K562 (cell line): ENCODE results near the gene NDUFAF3. TPM values are rescaled to one million over a fixed set of nuclear protein-coding genes. Genes with fewer than 3 reads are reported as not detected.

ENCODE experiments used
- CHD1 ChIP-seq: fragments of 200-600 bp; sonication (generic); IDR thresholded peaks from one replicate; pipeline ENCODE4 v1.6.1; 2012; ENCODE audit warnings: mild to moderate bottlenecking, moderate library complexity, low read length, inconsistent platforms
- GATAD2B ChIP-seq: fragments of 450-650 bp; IDR thresholded peaks from 2 replicates; pipeline ENCODE4 v1.6.1; 2017; ENCODE audit warnings: mild to moderate bottlenecking, borderline replicate concordance
- HDAC6 ChIP-seq: IDR thresholded peaks from 2 replicates; pipeline ENCODE4 v1.6.1; 2012; ENCODE audit warnings: low read depth, mild to moderate bottlenecking, control low read depth, inconsistent platforms, low read length, moderate library complexity
- MAFK ChIP-seq: IDR thresholded peaks from 2 replicates; pipeline ENCODE4 v1.6.1; 2011; ENCODE audit warnings: low read length, improper control_type of control experiment
- MYBL2 ChIP-seq, 2 experiments: fragments of 450-650 bp in 1 of 2; sonication (generic) in 1 of 2; formaldehyde crosslinking in 1 of 2; IDR thresholded peaks; 2 replicates each; pipeline versions ENCODE4 v1.6.1 to v1.8.1; 2017 to 2022; ENCODE audit warnings: borderline replicate concordance in 1 of 2, inconsistent platforms in 1 of 2, low read depth in 1 of 2, mild to moderate bottlenecking in 1 of 2, missing genetic modification reagents in 1 of 2, moderate library complexity in 1 of 2
- SIX5 ChIP-seq, 2 experiments: IDR thresholded peaks; 2 replicates each; pipeline ENCODE4 v1.6.1; 2011; ENCODE audit warnings: low read length in 2 of 2, borderline replicate concordance in 1 of 2, low read depth in 1 of 2, mild to moderate bottlenecking in 1 of 2, moderate library complexity in 1 of 2; ENCODE audit not compliant: insufficient read depth in 1 of 2
- TCF3 ChIP-seq: sonication (generic); formaldehyde crosslinking; IDR thresholded peaks from 2 replicates; pipeline ENCODE4 v1.4.0; 2020; ENCODE audit warnings: mild to moderate bottlenecking, missing genetic modification reagents
- TCFL5 ChIP-seq: fragments of 250-450 bp; sonication (Bioruptor Pico); conservative IDR thresholded peaks from 2 replicates; pipeline ENCODE4 v1.6.1; 2021; ENCODE audit warnings: mild to moderate bottlenecking, moderate library complexity, matching md5 sums
- ZC3H8 ChIP-seq: fragments of 450-650 bp; IDR thresholded peaks from 2 replicates; pipeline ENCODE4 v1.6.1; 2017
- ZNF197 ChIP-seq: fragments of 200-800 bp; sonication (Bioruptor generic); IDR thresholded peaks from 2 replicates; pipeline ENCODE4 v1.6.1; 2016; ENCODE audit warnings: low read depth, missing genetic modification characterization, missing compliant biosample characterization
- polyA plus RNA-seq, 8 experiments: library from polyadenylated mRNA; depleted of rRNA in 4 of 8; stranded (reverse) in 5 of 8; unstranded in 3 of 8; fragments of >200 nt; fragmentation: Nextera tagmentation in 2 of 8; fragmentation: Illumina TruSeq in 1 of 8; extraction: Ambion mirVana in 2 of 8; extraction: Trizol in 1 of 8; gene quantifications; 2 replicates each; pipeline versions ENCODE4 v1.2.1 to v1.2.3, GENCODE V29; 2011 to 2014; ENCODE audit warnings: inconsistent platforms in 1 of 8, missing spikeins in 1 of 8
- total RNA-seq, 7 experiments: library from RNA; depleted of rRNA in 6 of 7; stranded (reverse); fragments of >200 nt in 6 of 7; fragmentation: Illumina TruSeq in 2 of 7; extraction: Trizol in 2 of 7; gene quantifications; 2 replicates each; pipeline versions ENCODE4 v1.2.1 to v1.2.3, GENCODE V29; 2011 to 2021; ENCODE audit warnings: low replicate concordance in 1 of 7
- TF ChIP-seq, protein P1 (sequence below): sonication (generic); formaldehyde crosslinking; IDR thresholded peaks from 2 replicates; pipeline ENCODE4 v1.9.0; 2022; ENCODE audit warnings: mild to moderate bottlenecking, missing genetic modification reagents
- TF ChIP-seq, protein P2 (sequence below): fragments of 450-650 bp; formaldehyde crosslinking; IDR thresholded peaks from 2 replicates; pipeline ENCODE4 v1.4.0; 2020; ENCODE audit warnings: mild to moderate bottlenecking, moderate library complexity
- TF ChIP-seq, protein P3 (sequence below): fragments of 450-650 bp; IDR thresholded peaks from one replicate; pipeline ENCODE4 v1.6.1; 2018; ENCODE audit warnings: mild to moderate bottlenecking, moderate library complexity; ENCODE audit not compliant: partially characterized antibody
- TF ChIP-seq, protein P4 (sequence below): sonication (generic); formaldehyde crosslinking; IDR thresholded peaks from 2 replicates; pipeline ENCODE4 v1.8.1; 2023; ENCODE audit warnings: mild to moderate bottlenecking, missing genetic modification reagents, moderate library complexity
- TF ChIP-seq, protein P5 (sequence below): fragments of 250-450 bp; sonication (Bioruptor Pico); IDR thresholded peaks from 2 replicates; pipeline ENCODE4 v1.5.0; 2021

The NDUFAF3 gene
- total and polyA plus RNA-seq, 9 of the 15 experiments (the other 6 are each of a cell fraction or from before 2014, with no cell fraction given): 17.0 to 127 (median 36.3) TPM

DNA sequence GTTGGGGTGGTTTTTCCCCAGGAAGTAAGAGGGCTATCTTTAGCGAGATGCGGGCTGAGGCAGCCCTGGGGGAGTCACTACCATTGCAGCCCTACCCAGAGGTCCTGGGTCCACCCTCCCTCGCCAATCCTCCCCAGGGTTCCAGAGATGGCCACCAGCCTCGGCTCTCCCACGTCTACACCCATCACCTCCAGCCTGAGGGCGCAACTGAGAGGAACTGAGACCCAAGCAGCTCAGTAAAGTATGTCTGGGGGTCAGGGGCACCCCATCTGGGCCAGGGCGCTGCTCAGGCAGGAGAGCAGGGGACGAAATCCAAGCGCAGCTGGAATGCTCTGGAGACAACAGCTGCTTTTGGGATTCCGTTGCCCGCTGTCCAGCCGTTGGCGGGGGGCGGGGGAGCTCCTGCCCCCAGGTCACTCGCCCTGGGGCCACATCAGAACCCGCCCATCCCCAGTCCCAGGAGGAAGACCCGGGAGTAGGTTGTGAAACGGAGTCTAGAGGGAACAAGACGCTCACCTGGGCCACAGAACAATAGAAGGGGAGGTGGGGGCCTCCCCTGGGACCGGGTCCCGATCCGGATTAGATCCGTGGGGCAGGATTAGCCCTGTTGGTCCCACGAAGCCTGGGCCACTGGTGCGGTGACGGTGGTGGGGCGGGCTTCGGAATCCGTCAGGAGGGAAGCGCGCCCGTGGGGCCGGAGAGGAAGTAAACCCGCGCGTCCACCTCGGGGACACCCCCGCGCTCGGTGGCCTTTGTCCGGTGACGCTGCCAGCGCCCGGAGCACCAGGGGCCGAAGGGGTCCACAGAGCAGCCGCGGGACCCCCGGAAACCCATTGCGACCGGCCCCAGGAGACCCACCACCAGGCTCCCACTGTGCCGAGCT lies 1.4 kb upstream of the NDUFAF3 start (continued):
- TF ChIP-seq, protein P1, sequence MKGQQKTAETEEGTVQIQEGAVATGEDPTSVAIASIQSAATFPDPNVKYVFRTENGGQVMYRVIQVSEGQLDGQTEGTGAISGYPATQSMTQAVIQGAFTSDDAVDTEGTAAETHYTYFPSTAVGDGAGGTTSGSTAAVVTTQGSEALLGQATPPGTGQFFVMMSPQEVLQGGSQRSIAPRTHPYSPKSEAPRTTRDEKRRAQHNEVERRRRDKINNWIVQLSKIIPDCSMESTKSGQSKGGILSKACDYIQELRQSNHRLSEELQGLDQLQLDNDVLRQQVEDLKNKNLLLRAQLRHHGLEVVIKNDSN (CRISPR knock-in tag): no peak
- TF ChIP-seq TCFL5 (no peak), ZC3H8 (no peak), SIX5 (IDR thresholded peaks at IDR 0.05; ENCODE audit: borderline replicate concordance in 1 of 2, insufficient read depth in 1 of 2, low read depth in 1 of 2, low read length in 2 of 2) (no peak), HDAC6 (no peak), MAFK (no peak), TCF3 (CRISPR knock-in tag) (0 out of 2 replicates have a peak, but pooled peaks have one; percentile 4), ZNF197 (no peak), MYBL2 (IDR thresholded peaks at IDR 0.05; ENCODE audit: low read depth) (no peak), MYBL2 (CRISPR knock-in tag; IDR thresholded peaks at IDR 0.05; ENCODE audit: borderline replicate concordance) (no peak), CHD1 (peak; percentile 83), GATAD2B (no peak)
- TF ChIP-seq, protein P2, sequence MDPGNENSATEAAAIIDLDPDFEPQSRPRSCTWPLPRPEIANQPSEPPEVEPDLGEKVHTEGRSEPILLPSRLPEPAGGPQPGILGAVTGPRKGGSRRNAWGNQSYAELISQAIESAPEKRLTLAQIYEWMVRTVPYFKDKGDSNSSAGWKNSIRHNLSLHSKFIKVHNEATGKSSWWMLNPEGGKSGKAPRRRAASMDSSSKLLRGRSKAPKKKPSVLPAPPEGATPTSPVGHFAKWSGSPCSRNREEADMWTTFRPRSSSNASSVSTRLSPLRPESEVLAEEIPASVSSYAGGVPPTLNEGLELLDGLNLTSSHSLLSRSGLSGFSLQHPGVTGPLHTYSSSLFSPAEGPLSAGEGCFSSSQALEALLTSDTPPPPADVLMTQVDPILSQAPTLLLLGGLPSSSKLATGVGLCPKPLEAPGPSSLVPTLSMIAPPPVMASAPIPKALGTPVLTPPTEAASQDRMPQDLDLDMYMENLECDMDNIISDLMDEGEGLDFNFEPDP: 0 out of 2 replicates have a peak, but pooled peaks have one; percentile 36
- TF ChIP-seq, protein P3, sequence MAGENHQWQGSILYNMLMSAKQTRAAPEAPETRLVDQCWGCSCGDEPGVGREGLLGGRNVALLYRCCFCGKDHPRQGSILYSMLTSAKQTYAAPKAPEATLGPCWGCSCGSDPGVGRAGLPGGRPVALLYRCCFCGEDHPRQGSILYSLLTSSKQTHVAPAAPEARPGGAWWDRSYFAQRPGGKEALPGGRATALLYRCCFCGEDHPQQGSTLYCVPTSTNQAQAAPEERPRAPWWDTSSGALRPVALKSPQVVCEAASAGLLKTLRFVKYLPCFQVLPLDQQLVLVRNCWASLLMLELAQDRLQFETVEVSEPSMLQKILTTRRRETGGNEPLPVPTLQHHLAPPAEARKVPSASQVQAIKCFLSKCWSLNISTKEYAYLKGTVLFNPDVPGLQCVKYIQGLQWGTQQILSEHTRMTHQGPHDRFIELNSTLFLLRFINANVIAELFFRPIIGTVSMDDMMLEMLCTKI: no peak
- TF ChIP-seq, protein P4, sequence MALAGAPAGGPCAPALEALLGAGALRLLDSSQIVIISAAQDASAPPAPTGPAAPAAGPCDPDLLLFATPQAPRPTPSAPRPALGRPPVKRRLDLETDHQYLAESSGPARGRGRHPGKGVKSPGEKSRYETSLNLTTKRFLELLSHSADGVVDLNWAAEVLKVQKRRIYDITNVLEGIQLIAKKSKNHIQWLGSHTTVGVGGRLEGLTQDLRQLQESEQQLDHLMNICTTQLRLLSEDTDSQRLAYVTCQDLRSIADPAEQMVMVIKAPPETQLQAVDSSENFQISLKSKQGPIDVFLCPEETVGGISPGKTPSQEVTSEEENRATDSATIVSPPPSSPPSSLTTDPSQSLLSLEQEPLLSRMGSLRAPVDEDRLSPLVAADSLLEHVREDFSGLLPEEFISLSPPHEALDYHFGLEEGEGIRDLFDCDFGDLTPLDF (CRISPR knock-in tag): no peak
- TF ChIP-seq, protein P5, sequence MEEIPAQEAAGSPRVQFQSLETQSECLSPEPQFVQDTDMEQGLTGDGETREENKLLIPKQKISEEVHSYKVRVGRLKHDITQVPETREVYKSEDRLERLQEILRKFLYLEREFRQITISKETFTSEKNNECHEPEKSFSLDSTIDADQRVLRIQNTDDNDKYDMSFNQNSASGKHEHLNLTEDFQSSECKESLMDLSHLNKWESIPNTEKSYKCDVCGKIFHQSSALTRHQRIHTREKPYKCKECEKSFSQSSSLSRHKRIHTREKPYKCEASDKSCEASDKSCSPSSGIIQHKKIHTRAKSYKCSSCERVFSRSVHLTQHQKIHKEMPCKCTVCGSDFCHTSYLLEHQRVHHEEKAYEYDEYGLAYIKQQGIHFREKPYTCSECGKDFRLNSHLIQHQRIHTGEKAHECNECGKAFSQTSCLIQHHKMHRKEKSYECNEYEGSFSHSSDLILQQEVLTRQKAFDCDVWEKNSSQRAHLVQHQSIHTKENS (CRISPR knock-in tag): no peak
